Measurements from ENCODE around the gene SPTY2D1.
A peak's percentile ranks its signal among the peaks of the same experiment; 100 is the strongest.
"Not testable (repeated sequence)": the region's sequence is repeated elsewhere in the genome, so short reads cannot be mapped to it uniquely, and the experiment has no call there.

SPTY2D1 gene

GRCh38 chr11:18617688-18618341 lies 16.3 kb downstream of the SPTY2D1 start:
- no peak for DNase-seq (ENCODE audit: low read depth in 3 of 3)

DNA sequence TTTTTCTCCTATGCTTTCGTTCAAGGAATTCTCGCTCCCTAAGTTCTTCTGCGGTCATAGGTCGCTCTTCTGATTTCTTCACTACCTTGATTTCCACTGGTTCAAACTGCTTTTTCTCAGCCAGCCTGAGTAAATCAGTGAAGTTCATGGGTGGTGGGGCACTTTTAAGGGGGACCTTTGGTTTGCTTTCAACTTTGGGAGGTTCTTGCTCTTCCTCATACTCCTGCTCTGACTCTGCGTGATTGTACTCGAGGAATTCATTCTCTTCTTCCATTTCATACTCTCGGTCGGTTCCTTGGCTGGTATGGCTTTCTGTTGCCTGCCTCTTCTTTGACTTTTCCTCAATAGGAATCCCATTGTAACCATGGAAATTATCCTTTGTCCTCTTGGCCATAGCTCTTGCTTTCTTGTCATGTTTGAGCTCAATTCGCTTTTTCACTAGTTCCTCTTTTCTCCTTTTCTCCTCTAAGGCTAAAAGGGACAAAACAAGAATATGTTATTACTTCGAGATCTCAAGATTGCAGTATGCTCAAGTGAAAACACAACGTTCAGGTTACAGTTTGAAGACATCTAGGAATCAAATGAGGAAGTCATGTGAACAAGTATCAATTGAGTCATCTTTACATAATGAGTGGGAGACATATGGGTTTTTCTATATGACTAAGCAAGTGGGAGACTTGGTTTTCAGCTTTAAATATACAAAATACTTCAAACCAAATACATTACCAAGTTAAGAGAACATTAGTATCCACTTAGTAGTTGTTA lies 18.3 kb downstream of the SPTY2D1 start:
- no peak for DNase-seq (ENCODE audit: low read depth in 3 of 3)

GRCh38 chr11:18614667-18615066 lies 19.5 kb downstream of the SPTY2D1 start:
- no peak for DNase-seq (ENCODE audit: low read depth in 3 of 3)

DNA sequence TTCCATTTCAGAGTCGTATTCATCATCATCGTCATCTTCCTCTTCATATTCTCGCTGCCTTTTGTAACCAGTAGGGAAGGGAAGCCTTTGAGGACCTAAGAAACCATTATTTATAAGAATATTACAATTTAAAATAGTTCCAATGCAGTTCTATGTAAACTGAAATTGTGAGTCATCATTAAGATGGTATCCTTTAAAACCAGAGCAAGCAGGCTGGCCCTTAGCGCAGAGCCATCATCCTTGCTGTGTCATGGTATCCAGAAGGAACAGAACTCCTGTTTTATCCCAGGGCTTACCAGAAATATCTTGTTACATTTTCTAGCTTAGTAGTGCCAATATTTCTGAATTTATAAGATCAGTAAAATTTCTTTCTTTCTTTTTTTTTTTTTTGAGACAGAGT lies 21.7 kb downstream of the SPTY2D1 start:
- DNase-seq (ENCODE audit: low read depth in 3 of 3) = no peak

GRCh38 chr11:18611196-18611595 lies 22.9 kb downstream of the SPTY2D1 start:
- no peak for DNase-seq (ENCODE audit: low read depth in 3 of 3)

DNA sequence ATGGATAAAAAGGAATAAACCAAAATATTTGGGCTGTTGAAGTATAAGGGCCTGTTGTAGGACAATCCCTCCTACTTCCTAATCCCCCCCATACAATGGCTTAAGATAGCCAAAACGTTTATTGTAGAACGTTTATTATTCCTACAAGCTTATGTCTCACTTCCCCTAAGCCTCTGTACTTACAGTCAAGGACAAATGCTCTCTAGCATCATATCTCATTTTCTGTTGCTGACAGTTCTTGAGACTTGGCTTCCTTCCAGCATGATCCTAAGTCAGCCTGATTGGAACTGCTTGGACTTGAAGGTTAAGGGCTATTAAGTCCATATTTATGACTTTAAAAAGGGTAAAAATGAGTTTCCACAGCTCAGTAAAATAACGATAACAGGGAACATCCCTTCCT lies 25.8 kb downstream of the SPTY2D1 start:
- no peak for DNase-seq (ENCODE audit: low read depth in 3 of 3)

DNA sequence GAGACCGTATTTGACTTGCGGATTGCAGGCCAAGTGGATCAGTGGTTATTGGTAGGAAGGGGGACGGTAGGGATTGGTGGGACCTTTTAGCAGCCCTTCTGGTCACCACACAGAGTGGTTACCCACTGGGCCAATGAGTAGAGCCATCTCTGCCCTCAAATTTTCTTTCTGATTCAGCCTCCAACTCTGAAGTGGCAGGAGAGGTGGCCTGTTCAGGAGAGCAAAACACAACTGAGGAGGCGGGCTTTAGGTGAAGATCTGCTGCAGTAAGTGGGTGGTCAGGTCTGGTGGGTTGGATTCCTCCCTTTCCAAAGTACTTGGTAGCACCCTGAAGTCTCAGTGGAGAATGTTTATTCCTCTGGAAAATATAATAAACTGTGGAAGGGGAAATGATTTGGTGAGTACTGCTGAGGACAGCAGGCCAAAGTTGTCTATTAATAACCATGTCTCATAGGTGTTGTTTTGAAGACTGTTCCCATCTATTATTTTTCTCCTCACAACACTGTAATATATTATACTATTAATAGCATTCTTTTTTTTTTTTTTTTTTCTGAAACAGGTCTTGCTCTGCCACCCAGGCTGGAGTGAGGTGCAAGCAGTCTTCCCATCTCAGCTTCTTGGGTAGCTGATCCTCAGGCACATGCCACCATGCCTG lies 33.1 kb downstream of the SPTY2D1 start:
- DNase-seq (ENCODE audit: low read depth in 3 of 3) = no peak

DNA sequence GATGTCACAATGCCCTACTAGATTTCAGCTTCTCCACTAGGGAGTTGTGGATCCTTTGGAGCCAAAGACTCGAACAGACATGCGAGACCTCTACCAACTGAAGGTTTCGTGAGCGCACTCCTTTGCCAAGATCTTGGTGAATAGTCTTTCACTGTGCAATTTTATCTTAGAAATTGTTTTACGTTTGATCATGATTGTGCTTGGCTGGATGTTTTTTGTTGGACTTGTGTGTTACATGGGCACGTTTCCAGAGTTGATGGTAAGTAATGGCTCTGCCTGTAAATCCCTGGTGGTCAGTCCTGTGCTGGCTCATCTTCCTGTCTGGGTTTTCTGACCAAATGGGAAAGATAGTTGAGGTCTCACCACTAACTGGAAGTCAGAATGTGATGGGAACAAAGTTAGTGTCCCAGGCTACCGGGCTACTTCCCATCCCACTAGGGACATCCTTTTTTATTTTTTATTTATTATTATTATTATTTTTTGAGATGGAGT lies 34.4 kb downstream of the SPTY2D1 start, which contains the start of gene MISFA:
TSS of gene MISFA (plus strand) at position 51 of the 492 bp plus-strand sequence. CDS start at position 191, 140 bp downstream.
- no peak for DNase-seq (ENCODE audit: low read depth in 3 of 3)

GRCh38 chr11:18594999-18595749 lies 39.0 kb downstream of the SPTY2D1 start:
- DNase-seq (ENCODE audit: low read depth in 3 of 3) = no peak

DNA sequence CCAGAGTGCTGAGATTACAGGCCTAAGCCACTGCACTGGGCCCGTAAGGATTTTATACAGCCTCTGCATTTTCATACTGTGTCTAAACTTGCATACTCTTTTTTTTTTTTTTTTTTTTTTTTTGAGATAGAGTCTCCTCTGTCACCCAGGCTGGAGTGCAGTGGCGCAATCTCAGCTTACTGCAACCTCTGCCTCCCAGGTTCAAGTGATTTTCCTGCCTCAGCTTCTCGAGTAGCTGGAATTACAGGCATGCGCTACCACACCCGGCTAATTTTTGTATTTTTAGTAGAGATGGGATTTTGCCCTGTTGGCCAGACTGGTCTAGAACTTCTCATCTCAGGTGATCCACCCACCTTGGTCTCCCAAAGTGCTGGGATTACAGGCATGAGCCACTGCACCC lies 40.1 kb downstream of the SPTY2D1 start:
- DNase-seq (ENCODE audit: low read depth in 3 of 3) = not testable (repeated sequence)

- no peak for DNase-seq (ENCODE audit: low read depth in 3 of 3)
These were observed 43.6 kb downstream of the SPTY2D1 start for GRCh38 chr11:18590571-18590970.

- DNase-seq (ENCODE audit: low read depth in 3 of 3) = peak; percentile 40 to 78 (median 49)
These were observed 45.6 kb downstream of the SPTY2D1 start, which contains the start of gene UEVLD for GRCh38 chr11:18588297-18589252. UEVLD (minus strand) TSS chr11:18588734; CDS start chr11:18588654, 80 bp downstream.

DNA sequence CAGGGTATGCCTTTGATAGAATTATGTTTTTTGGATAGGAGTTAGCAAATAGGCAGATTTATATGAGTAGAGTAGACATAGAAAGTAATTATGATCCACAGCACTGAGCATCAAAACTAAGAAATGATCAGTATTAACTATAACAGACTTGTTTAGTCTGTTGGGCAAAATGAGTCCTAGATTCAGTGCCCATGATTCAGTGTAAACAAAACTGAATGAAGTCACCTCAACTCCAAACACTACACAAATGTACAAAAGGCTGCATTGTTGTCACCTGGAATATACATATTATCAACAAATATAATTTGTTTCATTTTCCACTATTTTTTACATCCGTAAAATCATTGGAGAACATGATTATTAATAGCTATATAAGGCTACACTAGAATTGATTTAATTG lies 52.3 kb downstream of the SPTY2D1 start:
- no peak for DNase-seq (ENCODE audit: low read depth in 3 of 3)

GRCh38 chr11:18580113-18580766 lies 53.9 kb downstream of the SPTY2D1 start:
- DNase-seq (ENCODE audit: low read depth in 3 of 3) = no peak

DNA sequence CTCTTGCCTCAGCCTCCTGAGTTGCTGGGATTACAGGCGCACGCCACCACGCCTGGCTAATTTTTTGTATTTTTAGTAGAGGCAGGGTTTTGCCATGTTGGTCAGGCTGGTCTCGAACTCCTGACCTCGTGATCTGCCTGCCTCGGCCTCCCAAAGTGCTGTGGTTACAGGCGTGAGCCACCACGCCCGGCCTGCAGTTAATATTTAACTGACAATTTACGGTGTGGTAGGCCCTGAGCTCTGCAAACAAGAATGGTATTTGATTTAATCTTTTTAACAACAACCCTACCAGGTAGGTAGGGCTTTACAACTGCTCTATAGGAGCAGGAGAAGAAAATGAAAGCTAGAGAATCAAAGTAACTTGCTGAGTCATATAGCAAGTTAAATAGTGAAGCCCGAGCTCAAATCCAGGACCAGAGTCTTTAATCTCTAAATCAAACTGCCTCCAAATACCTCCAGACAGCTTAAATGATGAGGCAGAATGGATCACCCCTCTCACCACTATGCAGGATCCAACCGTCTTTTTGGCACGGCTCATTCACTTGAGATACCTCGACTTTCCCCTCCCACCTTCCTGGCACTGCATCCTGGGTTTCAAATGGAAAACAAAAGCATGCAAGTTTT lies 55.1 kb downstream of the SPTY2D1 start:
- no peak for DNase-seq (ENCODE audit: low read depth in 3 of 3)

DNA sequence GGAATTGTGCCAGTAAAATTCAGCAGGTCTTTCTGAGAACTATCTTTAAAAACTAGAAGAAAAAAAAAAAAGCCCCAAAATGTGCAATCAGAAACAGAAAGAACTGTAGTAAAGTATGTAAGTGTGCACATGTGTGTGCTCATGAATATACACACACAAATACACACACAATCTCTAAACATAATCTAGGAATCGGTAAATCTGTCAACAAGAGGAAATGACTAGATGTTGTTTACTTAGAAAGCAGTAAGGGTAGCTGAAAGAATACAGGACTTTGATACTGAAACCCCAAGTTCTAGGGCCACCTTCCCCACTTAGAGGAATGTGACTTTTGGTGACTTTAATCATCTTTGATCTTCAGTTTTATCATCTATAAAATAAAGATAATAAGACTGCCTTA lies 58.8 kb downstream of the SPTY2D1 start:
- no peak for DNase-seq (ENCODE audit: low read depth in 3 of 3)

- DNase-seq (ENCODE audit: low read depth in 3 of 3) = no peak
These were observed 67.1 kb downstream of the SPTY2D1 start for GRCh38 chr11:18567081-18567480.

DNA sequence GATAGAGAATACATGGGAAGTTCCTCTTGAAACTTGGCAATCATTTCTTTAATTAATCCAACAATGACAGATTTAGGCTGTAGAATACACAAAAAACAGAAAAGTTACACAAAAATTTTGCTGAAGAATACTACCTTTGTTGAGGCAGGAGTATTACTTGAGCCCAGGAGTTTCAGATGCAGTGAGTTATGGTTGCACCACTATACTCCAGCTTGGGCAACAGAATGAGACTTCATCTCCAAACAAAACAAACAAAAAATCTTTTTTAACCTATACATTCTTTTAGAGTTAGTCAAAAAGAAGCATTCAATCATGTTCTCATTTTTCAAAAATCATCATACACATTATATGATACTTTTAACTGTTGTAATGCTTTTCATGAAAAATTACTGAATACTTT lies 67.7 kb downstream of the SPTY2D1 start:
- DNase-seq (ENCODE audit: low read depth in 3 of 3) = no peak

GRCh38 chr11:18564149-18564548 lies 70.0 kb downstream of the SPTY2D1 start:
- no peak for DNase-seq (ENCODE audit: low read depth in 3 of 3)
